Bone marrow (tissue), 2 donors: ENCODE measurements around the gene SCEL.

ENCODE experiments used
- DNase-seq, 2 donors: peaks; one replicate each; lab custom pipeline; 2025; lab: John Stamatoyannopoulos, UW

Gene SCEL

DNA sequence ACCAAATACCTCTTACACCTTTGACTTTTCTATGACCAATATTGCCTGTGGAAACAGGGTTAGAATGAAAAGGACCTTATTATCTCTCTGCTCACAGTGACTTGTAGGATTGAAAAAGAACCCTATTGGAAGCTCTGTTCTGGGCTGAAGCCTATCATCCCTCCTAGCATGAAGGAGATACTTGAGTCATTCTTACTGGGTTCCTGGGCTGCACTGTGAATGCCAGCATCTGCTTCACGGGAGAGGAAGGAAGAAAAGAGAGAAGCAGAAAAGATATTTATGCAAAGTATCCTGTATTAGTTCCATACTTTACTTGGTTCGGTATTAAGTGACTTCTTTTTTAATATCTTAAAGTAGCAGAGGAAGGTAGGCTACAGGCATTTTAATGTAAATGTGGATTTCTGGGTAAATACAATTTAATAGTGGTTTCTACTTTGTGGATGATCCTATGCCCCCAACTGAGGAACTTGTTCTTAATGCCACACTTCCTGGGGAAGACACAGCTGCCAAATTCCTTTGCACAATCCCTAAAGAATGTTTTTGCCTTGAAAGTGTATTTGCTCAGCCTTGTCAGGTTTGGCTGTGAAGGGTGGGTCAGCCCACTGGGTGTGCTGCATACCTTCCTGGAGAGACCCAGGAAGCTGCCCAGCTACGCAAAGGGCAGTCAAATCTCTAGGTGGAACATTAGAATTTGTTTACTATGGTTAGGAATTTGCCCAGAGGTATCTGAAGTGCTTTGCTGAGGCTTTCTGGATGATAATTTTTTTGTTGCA is 13.7 kb upstream of the SCEL start:
- no peak for DNase-seq

DNA sequence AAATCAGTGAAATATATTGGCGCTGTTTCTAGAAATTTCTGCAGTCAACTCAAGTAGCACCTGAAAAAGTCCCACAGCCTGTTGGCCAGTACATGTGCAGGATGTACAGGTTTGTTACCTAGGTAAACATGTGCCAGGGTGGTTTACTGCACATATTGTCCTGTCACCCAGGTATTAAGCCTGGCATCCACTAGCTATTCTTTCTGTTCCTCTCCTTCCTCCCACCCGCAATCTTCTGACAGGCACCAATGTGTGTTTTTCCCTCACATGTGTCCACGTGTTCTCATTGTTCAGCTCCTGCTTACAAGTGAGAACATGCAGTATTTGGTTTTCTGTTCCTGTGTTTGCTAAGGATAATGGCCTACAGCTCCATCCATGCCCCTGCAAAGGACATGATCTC is 13.1 kb upstream of the SCEL start:
- no peak for DNase-seq

DNA sequence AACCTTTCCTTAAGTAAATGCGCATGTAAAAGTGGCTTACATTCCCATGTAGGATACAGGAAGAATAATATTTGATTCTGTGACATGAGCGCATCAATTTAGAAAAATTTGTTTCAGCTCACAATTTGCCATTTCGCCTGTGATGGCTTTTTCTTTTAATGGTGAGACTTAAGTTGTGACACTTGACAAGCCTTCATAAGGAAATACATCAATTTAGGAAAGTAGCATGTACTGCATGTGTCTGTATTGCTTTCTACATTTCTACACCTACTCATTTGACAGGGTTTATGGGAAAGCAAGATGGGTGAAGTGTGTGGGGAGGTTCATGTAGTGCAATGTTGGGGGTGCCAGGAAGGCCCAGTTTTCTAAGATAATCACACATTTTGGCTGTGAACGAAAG is 12.1 kb upstream of the SCEL start:
- no peak for DNase-seq

DNA sequence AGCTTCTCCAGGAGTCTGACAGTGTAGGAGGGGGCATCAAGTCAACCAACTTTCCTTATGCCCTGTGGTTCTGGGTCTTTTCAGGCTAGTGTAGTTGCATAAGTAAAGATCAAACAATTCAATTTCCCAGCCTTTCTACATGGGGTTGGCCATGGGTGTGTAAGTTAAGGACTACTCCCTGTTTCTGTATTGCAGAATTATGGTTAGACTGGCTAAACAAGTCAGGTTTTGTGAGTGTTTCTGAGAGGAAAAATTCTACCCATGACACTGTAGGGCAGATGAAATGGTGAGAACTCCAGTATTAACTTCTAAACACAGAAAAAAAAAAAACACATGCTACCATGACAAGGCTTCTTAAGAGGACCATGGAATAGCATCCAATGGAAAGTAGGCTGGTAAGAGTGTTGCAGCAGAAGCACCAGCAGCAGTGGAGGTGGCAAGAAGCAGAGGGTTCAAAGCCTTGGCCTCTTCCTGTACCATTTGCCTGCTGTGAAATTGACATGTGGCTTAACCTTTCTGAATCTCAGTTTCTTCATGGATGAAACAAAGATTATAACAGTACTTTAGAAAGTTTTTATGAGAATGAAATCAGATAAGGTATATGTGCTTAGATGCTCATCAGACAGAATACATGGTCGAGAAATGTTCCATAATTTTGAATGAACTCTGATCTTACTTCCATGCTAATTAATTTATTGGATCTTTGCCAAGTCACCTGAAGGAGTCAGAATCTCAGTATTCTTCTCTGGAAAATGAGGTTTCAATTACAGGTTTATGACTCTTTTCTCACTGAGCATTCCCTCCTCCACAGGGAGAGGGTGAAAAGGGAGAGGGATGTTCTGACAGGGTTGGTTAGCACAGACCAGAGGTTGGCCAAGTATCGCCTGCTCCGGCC is 11.4 kb upstream of the SCEL start:
- no peak for DNase-seq

DNA sequence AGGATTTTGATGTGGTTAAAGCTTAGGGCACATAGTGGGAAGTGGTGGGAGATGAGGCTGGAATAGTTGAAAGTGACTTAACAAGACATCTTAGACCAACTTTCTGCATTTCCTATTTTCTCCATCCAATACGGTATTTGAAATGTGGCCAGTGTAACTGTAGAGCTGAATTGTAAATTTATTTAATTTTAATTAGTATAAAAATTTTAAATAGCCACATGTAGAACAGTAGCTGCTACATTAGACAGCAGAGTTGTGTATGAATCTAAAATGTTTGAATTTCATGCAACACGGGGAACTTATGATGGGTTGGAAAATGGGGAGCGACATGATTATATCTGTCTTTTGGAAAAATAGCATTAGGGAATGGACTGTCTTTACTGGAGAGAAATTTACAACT is 7.1 kb upstream of the SCEL start:
- DNase-seq: no peak

DNA sequence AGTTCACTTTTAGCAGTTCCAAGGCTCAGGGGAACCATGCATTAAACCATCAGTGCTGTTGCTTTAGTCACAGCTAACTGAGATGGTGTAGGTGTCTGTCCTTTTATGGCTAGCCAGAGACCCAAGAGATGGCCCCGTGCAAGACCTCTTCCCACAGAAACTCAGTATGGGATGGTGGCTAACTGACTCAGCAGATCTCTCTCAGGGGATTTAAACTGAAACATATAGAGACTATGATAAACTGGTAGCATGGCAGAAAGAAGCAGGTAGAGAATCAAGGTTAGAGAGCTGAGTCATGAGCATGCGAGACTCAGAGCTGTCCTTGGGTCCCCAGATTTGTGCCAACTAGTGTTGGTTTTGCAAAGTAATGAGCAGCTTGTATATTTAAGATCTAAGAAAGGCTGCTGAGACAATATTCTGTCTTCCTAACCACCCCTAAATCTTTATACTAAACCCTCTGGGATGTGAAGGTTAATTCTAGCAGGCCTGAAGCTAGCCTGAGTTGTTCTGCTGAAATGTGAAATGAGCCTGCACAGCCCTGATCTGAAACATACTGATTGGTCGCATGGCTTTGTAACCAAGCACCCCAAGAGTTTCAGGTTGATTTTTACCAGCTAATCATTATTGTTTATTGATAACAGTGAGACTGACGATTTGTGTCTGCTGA is 6.5 kb upstream of the SCEL start:
- no peak for DNase-seq

DNA sequence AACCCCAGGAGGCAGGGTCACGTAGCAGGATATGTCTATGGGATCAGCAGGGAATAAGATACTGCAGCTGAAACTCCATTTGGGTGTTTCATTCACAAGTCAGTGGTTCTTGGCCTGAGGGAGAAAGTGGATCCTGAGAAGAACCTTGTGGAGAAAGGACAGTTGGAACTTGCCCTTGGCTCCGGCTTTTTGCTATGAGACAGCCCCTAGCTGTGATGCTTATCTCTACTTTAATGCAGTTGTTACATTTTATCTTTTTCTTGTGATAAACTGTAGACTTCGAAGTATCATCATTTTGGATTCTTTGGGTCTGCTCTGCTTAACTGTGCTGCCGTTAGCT is 6.0 kb upstream of the SCEL start:
- no peak for DNase-seq

DNA sequence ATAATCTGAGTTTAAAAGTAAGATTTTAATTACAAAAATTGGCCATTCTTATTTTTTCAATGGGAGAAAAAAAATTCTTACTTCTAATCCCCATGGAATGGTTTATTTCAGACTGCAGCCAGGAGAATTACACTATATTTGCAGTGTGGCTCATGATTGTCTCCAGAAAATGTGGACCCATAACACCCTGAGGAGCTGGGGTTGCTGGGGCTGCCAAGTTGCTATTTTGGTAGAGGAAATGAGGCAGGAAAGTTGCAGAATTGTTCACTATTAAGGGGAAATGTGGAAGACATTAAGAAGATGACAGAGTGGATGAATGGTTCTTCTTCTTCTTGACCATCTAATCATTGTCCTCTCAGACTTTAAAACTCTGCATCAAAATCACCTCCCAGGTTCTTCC is 4.6 kb upstream of the SCEL start:
- no peak for DNase-seq

DNA sequence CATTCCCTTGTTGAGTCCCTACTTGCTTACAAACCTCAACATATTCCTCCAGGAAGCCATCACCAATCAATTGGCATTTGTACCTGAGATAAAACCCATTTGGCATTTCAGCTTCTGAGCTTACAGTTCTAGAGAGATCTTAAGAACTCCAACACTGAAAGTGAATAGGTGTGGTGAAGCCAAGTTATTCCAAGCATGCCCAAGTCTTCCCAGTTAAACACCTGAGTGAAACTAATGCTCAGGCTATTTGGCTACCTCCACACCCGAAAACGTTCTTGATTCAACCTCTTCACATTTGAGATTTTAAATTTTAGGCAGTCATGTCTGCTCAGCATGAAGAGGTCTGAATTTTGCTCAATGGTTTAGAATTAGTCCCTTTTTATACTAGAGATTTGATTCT is 2.5 kb upstream of the SCEL start:
- DNase-seq: no peak

DNA sequence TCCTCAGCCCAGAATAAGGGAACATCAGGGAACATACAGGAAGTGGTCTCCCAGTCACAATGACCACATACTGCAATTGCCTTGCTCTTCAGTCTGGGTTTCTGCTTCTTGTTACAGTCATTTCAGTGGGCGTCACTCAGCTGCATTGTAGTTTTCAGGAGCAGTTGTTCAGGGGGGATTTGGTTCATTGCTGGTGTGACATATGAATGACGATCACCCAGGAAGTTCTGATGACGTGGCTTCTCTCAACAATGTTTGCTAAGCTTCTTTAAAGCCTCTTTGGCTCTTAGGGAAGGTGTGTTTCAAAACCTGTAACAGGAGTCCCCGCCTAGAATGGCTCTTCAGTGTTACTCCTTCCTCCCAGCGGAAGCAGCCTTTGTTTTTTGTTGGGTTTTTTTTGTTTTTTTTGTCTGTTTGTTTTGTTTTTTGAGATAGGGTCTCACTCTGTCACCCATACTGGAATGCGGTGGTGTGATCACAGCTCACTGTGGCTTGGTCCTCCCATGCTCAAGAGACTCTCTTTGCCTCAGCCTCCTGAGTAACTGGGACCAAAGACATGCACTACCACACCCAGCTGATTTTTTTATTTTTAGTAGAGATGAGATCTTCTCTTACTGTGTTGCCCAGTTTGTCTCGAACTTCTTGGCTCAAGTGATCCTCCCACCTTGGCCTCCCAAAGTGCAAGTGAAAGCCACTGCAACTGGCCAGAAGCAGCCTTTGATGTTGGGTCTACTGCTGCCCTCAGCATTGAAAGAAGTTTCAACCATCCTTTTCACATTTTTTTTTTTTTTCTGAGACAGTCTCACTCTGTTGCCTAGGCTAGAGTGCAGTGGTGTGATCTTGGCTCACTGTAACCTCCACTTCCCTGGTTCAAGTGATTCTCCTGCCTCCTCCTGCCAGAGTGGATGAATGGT is 1.4 kb upstream of the SCEL start:
- DNase-seq: no peak

DNA sequence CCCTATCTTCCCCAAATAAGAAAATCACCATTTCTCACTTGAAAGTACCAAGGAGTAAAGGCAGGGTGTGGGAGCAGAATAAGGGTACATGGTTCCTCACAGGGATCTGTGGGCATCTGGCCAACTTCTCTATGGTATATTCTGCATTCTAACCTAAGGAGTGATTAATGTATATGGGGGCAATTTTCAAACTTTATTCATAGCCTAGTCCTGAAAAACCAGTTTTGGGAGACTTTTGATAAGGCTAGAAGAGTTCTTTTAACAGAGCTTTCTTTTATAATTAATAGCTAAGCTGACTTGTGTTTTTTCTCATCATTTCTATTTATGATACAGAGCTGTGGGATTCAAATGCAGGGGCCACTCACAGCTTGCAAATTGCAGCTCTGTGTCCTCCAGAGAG is 852 bp downstream of the SCEL start:
- DNase-seq: no peak

DNA sequence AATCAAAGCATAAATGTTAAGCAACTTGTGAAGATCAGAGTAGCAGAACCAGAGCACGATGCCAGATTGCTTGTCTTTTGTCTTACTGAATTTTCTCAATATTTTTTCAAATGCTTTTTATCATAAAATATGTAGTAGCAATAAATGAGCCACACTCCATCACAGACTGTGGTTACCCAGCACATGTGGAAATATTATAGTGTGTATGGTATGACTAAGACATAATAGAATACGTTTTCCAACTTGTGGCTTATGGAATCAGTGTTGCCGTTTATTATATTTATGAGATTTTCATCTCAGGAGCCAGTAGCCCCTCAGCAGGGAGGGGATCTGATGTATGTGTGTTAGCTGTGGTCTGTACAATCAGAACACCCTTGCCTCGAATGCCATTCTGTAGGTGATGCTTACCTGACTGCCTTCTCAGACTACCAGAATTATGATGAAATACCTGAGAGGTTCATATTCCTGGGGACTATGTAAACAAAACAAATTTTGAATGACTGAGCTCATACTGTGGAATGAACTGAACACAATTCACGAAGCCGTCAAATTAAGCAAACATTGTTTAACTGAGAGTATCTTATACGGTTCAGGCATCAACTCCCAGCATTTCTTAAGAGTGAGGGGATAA is 1.9 kb downstream of the SCEL start:
- DNase-seq: no peak

DNA sequence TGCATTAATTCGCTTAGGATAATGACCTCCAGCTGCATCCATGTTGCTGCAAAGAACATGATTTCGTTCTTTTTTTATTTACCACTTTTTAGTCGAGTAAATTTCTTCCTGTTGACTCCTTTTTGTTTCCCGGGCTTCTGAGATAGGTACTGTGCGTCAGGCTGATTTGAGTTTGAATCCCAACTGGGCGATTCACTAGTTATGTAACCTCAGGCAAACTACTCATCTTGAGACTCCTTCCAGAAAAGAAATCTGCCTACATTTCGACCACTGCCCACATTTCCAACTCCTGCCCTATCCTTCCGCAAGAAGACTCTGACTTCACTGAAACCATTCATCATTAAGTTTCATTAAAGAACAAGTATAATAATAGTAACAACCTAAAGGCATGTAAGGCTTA is 8.2 kb downstream of the SCEL start:
- no peak for DNase-seq

DNA sequence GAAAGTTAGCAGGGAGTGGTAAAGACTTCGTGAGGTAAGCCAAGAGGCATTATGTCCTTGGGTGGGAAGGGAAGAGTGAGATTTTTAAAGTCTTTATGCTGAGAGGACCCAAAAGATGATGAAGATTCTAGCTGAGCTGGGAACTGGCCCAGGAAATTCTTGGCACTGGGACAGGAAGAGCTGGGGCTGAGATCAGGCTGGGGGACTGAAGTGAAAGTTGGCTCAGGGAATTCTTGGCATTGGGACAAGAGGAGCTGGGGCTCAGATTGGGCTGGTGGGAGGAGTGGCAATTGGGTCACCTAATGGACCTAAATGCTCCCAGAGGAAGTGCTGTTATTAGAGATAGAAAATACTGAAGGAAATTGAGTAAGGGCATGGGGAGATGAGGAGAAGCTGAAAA is 8.8 kb downstream of the SCEL start:
- no peak for DNase-seq

DNA sequence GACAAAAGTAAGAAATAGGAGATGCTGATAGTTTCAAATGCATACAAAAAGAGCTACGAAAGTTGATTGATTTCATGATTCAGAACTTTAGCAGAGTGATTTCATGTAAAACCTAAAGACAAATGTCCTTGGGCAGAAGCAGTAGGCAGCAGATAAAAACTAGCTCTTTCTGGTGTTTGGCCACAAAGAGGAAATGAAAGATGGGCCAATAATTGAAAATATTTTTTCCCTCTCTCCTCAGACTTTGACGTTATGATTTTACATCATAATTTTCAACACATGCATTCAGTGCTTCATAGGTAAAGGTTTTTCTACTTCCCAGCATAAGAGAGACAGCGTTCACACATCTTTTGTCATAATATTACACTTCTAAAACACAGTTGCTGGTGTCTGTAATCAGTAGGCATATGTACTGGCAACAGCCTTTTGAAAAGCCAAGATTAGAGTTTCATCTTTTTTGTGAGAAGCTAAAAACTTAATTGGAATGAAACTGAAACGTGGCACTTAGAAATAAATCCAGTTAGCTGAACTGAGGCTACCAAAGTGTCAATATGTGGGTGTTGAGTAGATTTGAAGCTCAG is 9.3 kb downstream of the SCEL start:
- DNase-seq: no peak

DNA sequence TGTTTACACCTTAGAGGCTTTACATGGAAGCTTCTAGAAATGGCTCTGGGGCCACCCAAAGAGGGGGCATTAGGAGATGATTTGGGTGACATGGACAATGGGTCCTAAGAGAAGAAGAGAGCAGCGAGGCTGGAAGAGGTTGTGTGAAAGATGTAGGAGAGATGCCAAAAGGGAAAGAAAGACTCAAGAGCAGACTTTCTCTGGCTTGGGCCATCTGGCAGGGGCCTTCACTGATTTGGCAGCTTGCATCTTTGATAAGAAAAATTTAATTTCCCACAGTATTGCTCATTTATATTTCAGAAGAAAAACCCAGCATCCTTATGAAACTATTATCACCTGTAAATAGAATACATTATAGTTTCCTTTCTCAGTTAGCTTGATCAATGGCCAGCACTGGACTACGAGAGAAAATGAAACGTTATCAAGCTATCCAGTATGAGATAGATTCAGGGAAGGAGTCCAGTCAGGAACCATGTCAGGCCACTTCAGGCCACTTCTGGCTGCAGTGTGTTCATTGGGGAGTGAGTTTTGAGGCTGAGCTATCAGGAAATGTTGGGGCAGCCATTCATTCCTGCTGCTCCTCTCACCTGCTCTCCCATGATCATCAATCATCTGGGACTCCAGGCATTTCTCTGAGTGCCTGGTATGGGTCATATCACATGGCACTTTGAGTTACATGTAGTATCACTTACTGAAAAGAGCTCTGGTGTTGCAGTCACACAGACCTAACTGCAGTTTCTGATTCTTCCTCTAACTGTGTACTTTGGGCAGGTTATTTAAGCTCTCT is 10.3 kb downstream of the SCEL start:
- no peak for DNase-seq

DNA sequence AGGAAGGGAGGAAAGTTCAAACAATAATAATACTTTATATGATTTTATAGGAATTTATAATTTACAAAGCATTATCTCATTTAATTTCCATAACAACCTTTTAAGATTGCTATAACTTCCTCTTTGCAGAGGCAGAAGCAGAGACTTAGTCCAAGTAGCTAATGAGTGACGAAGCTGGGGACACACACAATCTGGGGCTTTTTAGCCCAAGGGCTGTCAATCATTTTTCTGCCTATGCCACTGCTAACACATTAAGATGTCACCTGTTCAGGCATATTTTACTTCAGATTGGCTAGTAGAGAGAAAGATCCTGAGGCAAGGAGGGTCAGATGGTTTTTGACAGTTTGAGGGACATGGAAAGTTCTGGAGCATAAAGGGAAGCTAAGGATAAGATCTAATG is 12.6 kb downstream of the SCEL start:
- no peak for DNase-seq

DNA sequence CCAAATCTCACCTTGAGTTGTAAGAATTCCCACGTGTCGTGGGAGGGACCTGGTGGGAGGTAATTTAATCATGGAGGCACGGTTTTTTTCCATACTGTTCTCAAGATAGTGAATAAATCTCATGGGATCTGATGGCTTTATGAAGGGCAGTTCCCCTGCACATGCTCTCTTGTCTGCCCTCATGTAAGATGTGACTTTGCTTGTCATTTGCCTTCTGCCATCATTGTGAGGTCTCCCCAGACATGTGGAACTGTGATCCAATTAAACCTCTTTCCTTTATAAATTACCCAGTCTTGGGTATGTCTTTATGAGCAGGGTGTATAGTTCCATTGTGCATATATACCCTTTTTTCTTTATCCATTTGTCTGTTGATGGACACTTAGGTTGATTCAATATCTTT is 13.1 kb downstream of the SCEL start:
- DNase-seq: no peak

DNA sequence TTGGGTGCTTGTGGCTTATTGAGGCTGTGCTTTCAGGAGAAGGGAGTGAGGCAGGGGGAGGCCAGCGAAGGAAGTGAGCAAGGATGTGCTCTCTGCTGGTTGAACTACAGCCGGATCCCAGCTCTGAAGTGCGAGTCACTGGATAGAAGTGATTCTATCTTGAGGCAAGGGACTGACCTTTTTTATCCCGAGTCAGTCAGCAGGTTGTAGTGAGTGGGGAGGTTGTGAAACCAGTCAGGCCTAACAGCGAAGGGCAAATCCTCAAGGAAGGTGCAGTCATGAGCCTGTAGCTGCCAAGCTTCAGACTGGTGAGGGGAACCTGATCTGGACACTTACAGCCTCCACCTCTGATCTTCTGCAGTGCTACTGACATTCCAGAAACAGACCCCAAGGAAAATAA is 18.6 kb downstream of the SCEL start:
- no peak for DNase-seq

DNA sequence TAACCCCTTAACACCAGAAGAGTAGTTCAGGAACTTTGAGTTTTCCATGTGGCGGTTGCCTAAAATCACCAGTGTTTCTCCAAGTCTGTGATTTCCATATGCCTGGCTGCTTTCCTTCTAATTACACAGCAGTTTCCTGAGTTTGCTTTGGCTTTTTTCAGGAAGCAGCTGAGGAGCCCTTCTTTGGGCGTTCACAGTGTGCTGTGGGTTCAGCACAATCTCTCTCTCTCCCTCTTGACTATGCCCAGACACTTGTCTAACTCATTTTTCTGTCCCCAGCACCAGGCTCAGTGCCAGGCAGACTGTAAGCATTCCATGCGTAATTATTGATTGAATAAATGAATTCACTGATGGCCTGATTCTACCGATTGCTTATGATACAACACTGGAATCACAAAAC is 19.7 kb downstream of the SCEL start:
- no peak for DNase-seq
